Natural killer cell (primary cell): ENCODE measurements around the gene AQR. TPM values are rescaled to one million over a fixed set of nuclear protein-coding genes. Genes with fewer than 3 reads are reported as not detected.

Experiments used
- ATAC-seq, 3 donors: fragments of 150-1000 bp in 2 of 3; fragments of 200-7000 bp in 1 of 3; cut with Tn5 transposase; 1 replicate in 1 of 3; 2 replicates in 2 of 3; pipeline ENCODE4 v1.10.0; 2021; ENCODE audit warnings: mild to moderate bottlenecking in 2 of 3, moderate library complexity in 2 of 3
- DNase-seq, 2 donors: peaks; one replicate each; pipeline versions ENCODE4 v3.0.0 to v3.0.0-alpha.2; 2013 to 2021; ENCODE audit warnings: mixed read lengths in 1 of 2
- H3K27ac ChIP-seq: one replicate; pipeline ENCODE4 v1.5.1; 2013; ENCODE audit warnings: mild to moderate bottlenecking, low read length
- H3K27me3 ChIP-seq: one replicate; pipeline ENCODE4 v1.6.1; 2013; ENCODE audit warnings: low read length; ENCODE audit not compliant: control insufficient read depth, insufficient read depth
- H3K36me3 ChIP-seq: one replicate; pipeline ENCODE4 v1.6.1; 2013; ENCODE audit warnings: low read length; ENCODE audit not compliant: control insufficient read depth, insufficient read depth
- H3K4me1 ChIP-seq: one replicate; pipeline ENCODE4 v1.6.1; 2013; ENCODE audit warnings: low read length; ENCODE audit not compliant: control insufficient read depth, insufficient read depth
- H3K4me3 ChIP-seq: one replicate; pipeline ENCODE4 v1.5.1; 2013; ENCODE audit warnings: low read length
- H3K9me3 ChIP-seq: one replicate; pipeline ENCODE4 v1.6.1; 2013; ENCODE audit warnings: low read length; ENCODE audit not compliant: control insufficient read depth, insufficient read depth
- H3K27ac Mint-ChIP-seq, 2 donors: one replicate each; pipeline ENCODE4 v1.8.0; 2022; ENCODE audit warnings: mild to moderate bottlenecking in 2 of 2, mixed read lengths in 2 of 2, moderate library complexity in 1 of 2
- H3K27me3 Mint-ChIP-seq, 2 donors: one replicate each; pipeline ENCODE4 v1.8.0; 2022; ENCODE audit warnings: low read depth in 2 of 2, mixed read lengths in 2 of 2
- H3K36me3 Mint-ChIP-seq: one replicate; pipeline ENCODE4 v1.8.0; 2022; ENCODE audit warnings: mixed read lengths
- H3K4me1 Mint-ChIP-seq, 2 donors: one replicate each; pipeline ENCODE4 v1.8.0; 2022; ENCODE audit warnings: mixed read lengths in 2 of 2
- H3K4me3 Mint-ChIP-seq: one replicate; pipeline ENCODE4 v1.8.0; 2022; ENCODE audit warnings: mild to moderate bottlenecking, moderate library complexity, mixed read lengths
- H3K9me3 Mint-ChIP-seq, 2 donors: one replicate each; pipeline ENCODE4 v1.8.0; 2022; ENCODE audit warnings: mixed read lengths in 2 of 2
- CTCF ChIP-seq: fragments of 200-600 bp; IDR thresholded peaks from one replicate; pipeline ENCODE4 v1.8.0; 2022; ENCODE audit warnings: antibody characterized with exemption
- WGBS: methylation state at CpG from one replicate; pipeline ENCODE4 v1.1.7; 2013; ENCODE audit warnings: missing lambda C conversion rate; ENCODE audit not compliant: insufficient coverage; 5-methylcytosine and 5-hydroxymethylcytosine counted together
- intact Hi-C: fragments of 100-400 bp; cut with micrococcal nuclease; formaldehyde crosslinking; loops from one replicate; pipeline ENCODE4 v1.14.2; 2022
- total RNA-seq, 4 donors: library from RNA; stranded (reverse); fragments of 120-200 nt in 1 of 4; gene quantifications; one replicate each; pipeline versions ENCODE4 v1.2.3 to v1.2.4, GENCODE V29; 2013 to 2022

AQR gene
- total RNA-seq, 3 donors from 2014 or later (not counting 1 experiment from before 2014, with no cell fraction given), result 44.8 to 64.4 (median 53.0) TPM

DNA sequence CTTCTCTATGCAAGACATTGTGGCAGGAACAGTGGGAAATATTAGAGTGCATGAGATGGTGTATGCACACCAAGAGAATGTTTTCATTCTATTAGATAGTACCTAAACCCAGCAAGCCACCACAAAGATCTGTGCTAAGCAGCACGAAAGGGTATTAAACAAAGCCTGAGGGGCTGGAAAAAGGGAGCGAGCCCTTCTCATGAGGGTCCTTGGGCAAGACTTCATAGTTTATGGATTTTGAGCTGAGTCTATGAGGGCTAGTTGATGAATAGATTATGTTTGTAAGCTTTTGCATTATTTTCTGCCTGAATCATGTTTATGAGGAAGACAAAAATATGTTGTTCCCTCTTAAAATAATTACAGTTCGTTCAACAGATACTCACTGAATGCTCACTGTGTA, 164.8 kb downstream of the AQR start:
- no peaks in the 10 kb centered on the region for H3K4me1 ChIP-seq
- Mint-ChIP-seq H3K36me3 (no peaks in the 10 kb centered on the region), H3K9me3 (peaks cover 0 to 5% of the 10 kb centered on the region in 2 donors), H3K4me3 (no peak overlapping the region), H3K27me3 (peaks cover 5 to 42% of the 10 kb centered on the region in 2 donors), H3K27ac (no peak overlapping the region), H3K4me1 (no peaks in the 10 kb centered on the region)
- no peak overlapping the region for H3K4me3 ChIP-seq
- ATAC-seq, result no peak
- DNase-seq, result no peak
- intact Hi-C loops, result no loop called here
- WGBS, result 83% methylated on average over 3 of the region's 3 CpGs
- H3K9me3 ChIP-seq, result no peaks in the 10 kb centered on the region
- no peak overlapping the region for H3K27ac ChIP-seq
- no peaks in the 10 kb centered on the region for H3K36me3 ChIP-seq
- H3K27me3 ChIP-seq, result peaks cover 2% of the 10 kb centered on the region
- no peak for TF ChIP-seq CTCF

GRCh38 chr15:34804113-34804512, 165.4 kb downstream of the AQR start:
- H3K4me1 ChIP-seq, result no peaks in the 10 kb centered on the region
- no peak for ATAC-seq
- H3K9me3 ChIP-seq, result no peaks in the 10 kb centered on the region
- no peak overlapping the region for H3K27ac Mint-ChIP-seq
- no peak overlapping the region for H3K4me3 Mint-ChIP-seq
- TF ChIP-seq CTCF, result no peak
- H3K9me3 Mint-ChIP-seq, result peaks cover 0 to 5% of the 10 kb centered on the region in 2 donors
- WGBS, result 90% methylated on average over 2 of the region's 2 CpGs
- no peak overlapping the region for H3K4me3 ChIP-seq
- H3K36me3 Mint-ChIP-seq, result no peaks in the 10 kb centered on the region
- H3K27me3 ChIP-seq, result peaks cover 2% of the 10 kb centered on the region
- no peaks in the 10 kb centered on the region for H3K36me3 ChIP-seq
- DNase-seq, result no peak
- peaks cover 6 to 42% of the 10 kb centered on the region in 2 donors for H3K27me3 Mint-ChIP-seq
- intact Hi-C loops, result no loop called here
- H3K27ac ChIP-seq, result no peak overlapping the region
- no peaks in the 10 kb centered on the region for H3K4me1 Mint-ChIP-seq

- Mint-ChIP-seq H3K4me1 (no peaks in the 10 kb centered on the region), H3K4me3 (no peak overlapping the region), H3K27me3 (peaks cover 6 to 39% of the 10 kb centered on the region in 2 donors), H3K36me3 (no peaks in the 10 kb centered on the region), H3K9me3 (peaks cover 0 to 5% of the 10 kb centered on the region in 2 donors), H3K27ac (no peak overlapping the region)
- Histone ChIP-seq H3K4me3 (no peak overlapping the region), H3K4me1 (no peaks in the 10 kb centered on the region), H3K9me3 (no peaks in the 10 kb centered on the region), H3K36me3 (no peaks in the 10 kb centered on the region), H3K27me3 (peaks cover 2% of the 10 kb centered on the region), H3K27ac (no peak overlapping the region)
- ATAC-seq, result no peak
- no peak for TF ChIP-seq CTCF
- no peak for DNase-seq
- 96% methylated on average over 5 of the region's 7 CpGs for WGBS
- intact Hi-C loops, result no loop called here
Observed at GRCh38 chr15:34802803-34803750, 166.5 kb downstream of the AQR start.
